IMR-90 (cell line): ENCODE data around the gene MCTP1. TPM values are rescaled to one million over a fixed set of nuclear protein-coding genes. Genes with fewer than 3 reads are reported as not detected.

ENCODE experiments used
- ATAC-seq: fragments of 200-7000 bp; cut with Tn5 transposase; 2 replicates; pipeline ENCODE4 v1.9.1; 2020; ENCODE audit warnings: low read depth, mild to moderate bottlenecking, moderate library complexity
- BruUV-seq: library from RNA; stranded (reverse); fragments of 400-500 nt; replicated peaks from 2 replicates; lab custom pipeline; 2021; lab: Mats Ljungman, UMichigan
- CTCF ChIA-PET: fragments of 300-600 bp; formaldehyde crosslinking; extraction: SDS; loops from one replicate; lab custom pipeline; 2021; ENCODE audit warnings: antibody characterized with exemption; lab: Yijun Ruan, JAX
- POLR2A ChIA-PET: fragments of 300-600 bp; sonication (Branson Sonifier 250); formaldehyde crosslinking; loops from one replicate; lab custom pipeline; 2022; ENCODE audit warnings: antibody characterized with exemption; ENCODE audit not compliant: unreplicated experiment; lab: Charles Lee
- DNase-seq: peaks from one replicate; pipeline ENCODE4 v3.0.0; 2013
- H2AFZ ChIP-seq: replicated peaks from 2 replicates; pipeline ENCODE3; 2013; ENCODE audit warnings: low read length, mild to moderate bottlenecking; ENCODE audit not compliant: poor library complexity
- H2AK5ac ChIP-seq: 2 replicates; pipeline ENCODE4 v1.6.1; 2013; ENCODE audit warnings: low read depth, low read length, inconsistent platforms
- H2AK9ac ChIP-seq: replicated peaks from 2 replicates; pipeline ENCODE3; 2013; ENCODE audit warnings: mild to moderate bottlenecking, low read depth, low read length, moderate library complexity; ENCODE audit not compliant: poor library complexity
- H2BK120ac ChIP-seq: 2 replicates; pipeline ENCODE4 v1.6.1; 2013; ENCODE audit warnings: low read depth, low read length, inconsistent platforms
- H2BK15ac ChIP-seq: 3 replicates; pipeline ENCODE4 v1.6.1; 2013; ENCODE audit warnings: low read depth, low read length, inconsistent platforms
- H2BK20ac ChIP-seq: 2 replicates; pipeline ENCODE4 v1.6.1; 2013; ENCODE audit warnings: low read depth, mild to moderate bottlenecking, inconsistent platforms, low read length, moderate library complexity
- H2BK5ac ChIP-seq: 2 replicates; pipeline ENCODE4 v1.6.1; 2013; ENCODE audit warnings: mild to moderate bottlenecking, low read depth, low read length, inconsistent platforms; ENCODE audit not compliant: poor library complexity, severe bottlenecking
- H3K14ac ChIP-seq: replicated peaks from 2 replicates; pipeline ENCODE4 v1.6.1; 2013; ENCODE audit warnings: low read depth, low read length, inconsistent platforms
- H3K18ac ChIP-seq: 2 replicates; pipeline ENCODE4 v1.6.1; 2013; ENCODE audit warnings: low read depth, low read length, control low read depth
- H3K23ac ChIP-seq: 2 replicates; pipeline ENCODE4 v1.6.1; 2013; ENCODE audit warnings: low read depth, low read length, inconsistent platforms
- H3K27ac ChIP-seq: 2 replicates; pipeline ENCODE4 v1.5.1; 2013; ENCODE audit warnings: mild to moderate bottlenecking, control low read depth, low read length; ENCODE audit not compliant: insufficient read depth
- H3K27me3 ChIP-seq: 2 replicates; pipeline ENCODE4 v1.6.1; 2013; ENCODE audit warnings: low read length; ENCODE audit not compliant: control insufficient read depth, insufficient read depth
- H3K36me3 ChIP-seq: 2 replicates; pipeline ENCODE4 v1.6.1; 2013; ENCODE audit warnings: low read length, mixed read lengths; ENCODE audit not compliant: control insufficient read depth, insufficient read depth
- H3K4ac ChIP-seq: 2 replicates; pipeline ENCODE4 v1.6.1; 2013; ENCODE audit warnings: low read depth, low read length, inconsistent platforms
- H3K4me1 ChIP-seq: 2 replicates; pipeline ENCODE4 v1.6.1; 2013; ENCODE audit warnings: low read length, mixed read lengths; ENCODE audit not compliant: control insufficient read depth, insufficient read depth
- H3K4me2 ChIP-seq: 2 replicates; pipeline ENCODE4 v1.6.1; 2013; ENCODE audit warnings: low read depth, mild to moderate bottlenecking, control low read depth, low read length, moderate library complexity
- H3K4me3 ChIP-seq: 2 replicates; pipeline ENCODE4 v1.5.1; 2013; ENCODE audit warnings: low read depth, mild to moderate bottlenecking, control low read depth, low read length, moderate library complexity; ENCODE audit not compliant: insufficient read depth
- H3K56ac ChIP-seq: 2 replicates; pipeline ENCODE4 v1.6.1; 2013; ENCODE audit warnings: low read length, inconsistent platforms; ENCODE audit not compliant: insufficient read depth; ENCODE audit errors: extremely low read depth
- H3K79me1 ChIP-seq, 2 experiments: 2 replicates each; pipeline ENCODE4 v1.6.1; 2013; ENCODE audit warnings: low read length in 2 of 2, inconsistent platforms in 1 of 2, low read depth in 1 of 2
- H3K9ac ChIP-seq: 2 replicates; pipeline ENCODE4 v1.6.1; 2013; ENCODE audit warnings: low read depth, low read length, control low read depth
- H3K9me1 ChIP-seq: 2 replicates; pipeline ENCODE4 v1.6.1; 2013; ENCODE audit warnings: low read length, inconsistent platforms; ENCODE audit not compliant: insufficient read depth
- H3K9me3 ChIP-seq: 2 replicates; pipeline ENCODE4 v1.6.1; 2013; ENCODE audit warnings: low read length; ENCODE audit not compliant: control insufficient read depth, insufficient read depth
- H4K20me1 ChIP-seq: 2 replicates; pipeline ENCODE4 v1.6.1; 2013; ENCODE audit warnings: low read length, inconsistent platforms; ENCODE audit not compliant: insufficient read depth
- H4K5ac ChIP-seq: 2 replicates; pipeline ENCODE4 v1.6.1; 2013; ENCODE audit warnings: mild to moderate bottlenecking, low read depth, low read length, control low read depth
- H4K8ac ChIP-seq, 2 experiments: 2 replicates each; pipeline ENCODE4 v1.6.1; 2013; ENCODE audit warnings: low read depth in 2 of 2, low read length in 2 of 2, control low read depth in 1 of 2, inconsistent platforms in 1 of 2
- H4K91ac ChIP-seq: 2 replicates; pipeline ENCODE4 v1.6.1; 2013; ENCODE audit warnings: low read depth, low read length, inconsistent platforms; ENCODE audit not compliant: insufficient read depth
- CHD1 ChIP-seq: IDR thresholded peaks from 2 replicates; pipeline ENCODE4 v1.6.1; 2012; ENCODE audit warnings: low read depth, low read length, improper control_type of control experiment
- MAFK ChIP-seq: IDR thresholded peaks from 2 replicates; pipeline ENCODE4 v1.6.1; 2012; ENCODE audit warnings: low read depth, low read length, improper control_type of control experiment
- MXI1 ChIP-seq: IDR thresholded peaks from 2 replicates; pipeline ENCODE4 v1.6.1; 2012; ENCODE audit warnings: low read depth, mild to moderate bottlenecking, low read length, moderate library complexity, borderline replicate concordance
- NFE2L2 ChIP-seq: fragments of 150-350 bp; IDR thresholded peaks from 2 replicates; pipeline ENCODE4 v1.6.1; 2016; ENCODE audit warnings: low read depth, mild to moderate bottlenecking, low read length
- RAD21 ChIP-seq: IDR thresholded peaks from 2 replicates; pipeline ENCODE4 v1.6.1; 2012; ENCODE audit warnings: low read length, improper control_type of control experiment
- RCOR1 ChIP-seq: IDR thresholded peaks from 2 replicates; pipeline ENCODE4 v1.6.1; 2012; ENCODE audit warnings: mild to moderate bottlenecking, low read length, improper control_type of control experiment; ENCODE audit not compliant: insufficient replicate concordance
- RFX5 ChIP-seq: IDR thresholded peaks from 2 replicates; pipeline ENCODE4 v1.8.0; 2012; ENCODE audit warnings: low read depth, mild to moderate bottlenecking, low read length, moderate library complexity
- USF2 ChIP-seq: fragments of 150-350 bp; IDR thresholded peaks from 2 replicates; pipeline ENCODE4 v1.6.1; 2017; ENCODE audit warnings: mild to moderate bottlenecking, antibody characterized with exemption, low read length, low read depth
- WGBS, 2 experiments: methylation state at CpG; one replicate each; pipeline versions ENCODE4 v1.1.5 to v1.1.7; 2013; ENCODE audit warnings: missing lambda C conversion rate in 2 of 2; ENCODE audit not compliant: insufficient read length in 1 of 2; ENCODE audit errors: extremely low coverage in 2 of 2; 5-methylcytosine and 5-hydroxymethylcytosine counted together
- dilution Hi-C: fragments of 300-500 bp; cut with HindIII; formaldehyde crosslinking; loops from one replicate; pipeline ENCODE4 v1.14.3; 2018; ENCODE audit warnings: low sequenced_read_pairs; ENCODE audit not compliant: unreplicated experiment
- in situ Hi-C: fragments of 300-500 bp; cut with MboI; formaldehyde crosslinking; loops from 3 replicates; pipeline ENCODE4 v1.14.3; 2019; ENCODE audit warnings: low sequenced_read_pairs, inconsistent platforms, mixed read lengths
- intact Hi-C: fragments of 100-400 bp; cut with micrococcal nuclease; formaldehyde crosslinking; loops from 2 replicates; pipeline ENCODE4 v1.10.0; 2022
- polyA plus RNA-seq, 3 experiments: library from polyadenylated mRNA; depleted of rRNA; stranded (reverse); fragments of >200 nt; gene quantifications; 2 replicates each; pipeline ENCODE4 v1.2.3, GENCODE V29; 2012; ENCODE audit warnings: low replicate concordance in 1 of 3
- total RNA-seq: library from RNA; depleted of rRNA; stranded (reverse); fragments of >200 nt; gene quantifications from 2 replicates; pipeline ENCODE4 v1.2.3, GENCODE V29; 2012

Gene MCTP1
- total and polyA plus RNA-seq, 2 of the 4 experiments (the other 2 are of a cell fraction): 0.21 TPM; not detected in 1

- DNase-seq (no peak), ATAC-seq (no peak)
- intact Hi-C loops (no loop called here), dilution Hi-C loops (no loop called here), in situ Hi-C loops (no loop called here)
- no peak overlapping the region for H3K14ac ChIP-seq
- no peaks in the 10 kb centered on the region for H3K4me1 ChIP-seq
- no peak overlapping the region for H2BK5ac ChIP-seq
- no peaks in the 10 kb centered on the region for H3K9me1 ChIP-seq
- H2BK120ac ChIP-seq: no peak overlapping the region
- H3K56ac ChIP-seq: no peak overlapping the region
- H3K4ac ChIP-seq: no peak overlapping the region
- H3K9ac ChIP-seq: no peak overlapping the region
- H2AK9ac ChIP-seq: no peak overlapping the region
- no peak overlapping the region for H4K5ac ChIP-seq
- no TSS peak for BruUV-seq
- H4K91ac ChIP-seq: no peak overlapping the region
- H2AK5ac ChIP-seq: no peak overlapping the region
- H3K27me3 ChIP-seq: no peaks in the 10 kb centered on the region
- H3K4me3 ChIP-seq: no peak overlapping the region
- no peak overlapping the region for H3K23ac ChIP-seq
- H3K18ac ChIP-seq: no peak overlapping the region
- WGBS, 2 experiments: no CpG with 5 or more reads among the region's 2 CpGs
- no peaks in the 10 kb centered on the region for H3K9me3 ChIP-seq
- CTCF ChIA-PET: no interaction called here
- no peaks in the 10 kb centered on the region for H3K36me3 ChIP-seq
- no peak overlapping the region for H2BK20ac ChIP-seq
- H2BK15ac ChIP-seq: no peak overlapping the region
- H2AFZ ChIP-seq: no peak overlapping the region
- no peak overlapping the region for H3K4me2 ChIP-seq
- no peak overlapping the region for H4K8ac ChIP-seq
- H3K79me1 ChIP-seq: no peaks in the 10 kb centered on the region
- H4K20me1 ChIP-seq: no peaks in the 10 kb centered on the region
- no peak overlapping the region for H3K27ac ChIP-seq
- POLR2A ChIA-PET: no interaction called here
- TF ChIP-seq CHD1: no peak
- TF ChIP-seq RCOR1: no peak
- no peak for TF ChIP-seq USF2
- no peak for TF ChIP-seq MAFK
- TF ChIP-seq RFX5: no peak
- no peak for TF ChIP-seq MXI1
- TF ChIP-seq RAD21: no peak
- no peak for TF ChIP-seq NFE2L2
Observed at GRCh38 chr5:94992325-94992724, 292.6 kb downstream of the MCTP1 start.
